HG02870 (cell line): ENCODE results near the gene CHMP4B.

ENCODE experiments used
- ATAC-seq: cut with Tn5 transposase; IDR thresholded peaks from one replicate; pipeline ENCODE4 v1.9.1; 2021; ENCODE audit warnings: mild to moderate bottlenecking, moderate library complexity; ENCODE audit not compliant: unreplicated experiment

Gene CHMP4B

DNA sequence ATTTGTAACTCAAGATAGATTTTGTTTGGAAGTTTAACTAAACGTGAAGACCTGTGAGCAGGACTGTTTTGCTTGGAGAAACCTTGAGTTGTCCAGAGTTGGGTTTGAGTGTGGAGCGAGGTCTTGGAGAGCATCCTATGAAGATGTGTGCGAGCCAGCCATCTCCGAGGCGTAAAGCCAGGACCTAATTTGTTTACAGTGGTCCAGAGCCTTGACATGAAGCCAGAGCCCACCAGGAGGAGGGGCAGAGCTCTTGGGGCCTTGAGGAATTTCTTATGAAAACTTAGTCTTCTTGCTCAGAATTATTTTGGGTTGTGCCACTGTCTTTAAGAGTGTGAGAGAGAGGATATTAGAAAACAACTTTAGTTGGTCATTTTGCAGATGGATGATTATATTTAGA, 6.3 kb downstream of the CHMP4B start:
- no peak for ATAC-seq

DNA sequence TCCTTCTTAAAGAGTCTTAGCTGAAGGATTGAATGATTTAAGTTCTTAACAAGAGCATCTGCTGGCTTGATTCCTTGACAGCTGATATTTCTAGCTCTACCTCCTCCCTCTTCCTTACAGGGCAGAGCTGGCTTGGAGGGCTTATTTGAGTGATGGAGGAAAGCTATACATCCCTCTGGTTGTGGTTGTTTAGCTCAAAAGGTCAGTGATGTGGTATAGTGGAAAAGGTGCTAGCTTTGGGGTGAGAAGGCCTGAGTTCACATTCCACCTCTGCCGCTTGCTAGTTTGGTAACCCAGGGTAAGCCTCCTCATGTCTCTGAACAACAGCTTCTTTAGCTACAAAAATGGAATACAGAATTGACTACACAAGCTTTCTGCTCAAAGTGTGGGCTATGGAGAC, 8.3 kb downstream of the CHMP4B start:
- no peak for ATAC-seq

DNA sequence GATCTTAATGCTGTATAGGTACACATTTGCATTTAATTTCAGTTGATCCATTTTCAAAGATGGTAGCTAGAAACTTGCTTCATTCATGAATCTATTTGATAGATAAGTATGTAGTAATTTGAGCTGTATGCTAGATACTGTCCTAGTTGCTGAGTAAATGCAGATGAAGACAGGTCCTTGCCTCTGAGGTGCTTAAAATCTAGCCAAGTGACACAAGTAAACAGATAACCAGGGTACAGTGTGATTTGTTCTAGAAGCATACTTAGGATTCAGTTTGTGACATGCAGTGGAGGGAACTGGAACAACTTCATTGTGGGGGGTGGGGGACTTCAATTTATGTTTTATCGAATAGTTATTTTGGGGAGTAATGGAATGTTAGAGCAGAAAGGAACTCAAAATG, 9.2 kb downstream of the CHMP4B start:
- no peak for ATAC-seq

DNA sequence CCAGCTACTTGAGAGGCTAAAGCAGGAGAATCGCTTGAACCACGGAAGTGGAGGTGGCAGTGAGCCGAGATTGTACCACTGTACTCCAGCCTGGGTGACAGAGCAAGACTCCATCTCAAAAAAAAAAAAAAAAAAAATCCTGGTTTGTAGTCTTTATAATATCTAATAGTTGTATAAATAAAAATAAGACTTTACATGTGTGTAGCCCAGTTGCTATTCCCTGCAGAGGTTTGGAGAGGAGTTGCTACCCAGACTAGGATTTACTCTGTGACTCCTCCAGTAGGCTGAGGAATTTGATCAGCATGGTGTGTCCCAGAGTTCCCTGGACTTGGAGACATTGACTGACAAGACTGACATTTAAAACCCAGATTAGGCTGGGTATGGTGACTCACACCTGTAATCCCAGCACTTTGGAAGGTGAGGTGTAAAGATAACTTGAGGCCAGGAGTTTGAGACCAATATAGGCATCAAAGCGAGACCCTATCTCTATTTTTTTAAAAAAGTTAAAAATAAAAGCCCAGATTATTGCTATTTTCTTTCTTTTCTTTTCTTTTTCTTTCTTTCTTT, 10.2 kb downstream of the CHMP4B start:
- no peak for ATAC-seq

DNA sequence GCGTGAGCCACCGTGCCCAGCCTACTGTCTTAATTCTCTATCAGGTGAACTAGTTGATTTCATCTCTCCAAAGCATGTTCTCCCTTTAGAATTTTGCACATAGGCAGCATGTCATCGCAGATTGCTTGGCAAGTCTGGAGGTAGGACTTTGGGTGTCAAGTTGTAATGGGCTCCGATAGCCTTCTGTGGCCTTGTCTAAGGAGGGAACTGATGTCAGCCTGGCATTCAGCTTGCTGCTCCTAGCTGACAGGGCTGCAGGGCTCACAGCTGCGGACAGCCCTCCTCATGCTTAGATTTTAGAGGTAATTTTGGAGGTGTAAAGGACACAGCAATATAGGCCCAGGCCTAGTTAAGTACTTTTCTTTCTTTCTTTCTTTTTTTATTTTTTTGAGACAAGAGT, 11.3 kb downstream of the CHMP4B start:
- ATAC-seq = no peak

DNA sequence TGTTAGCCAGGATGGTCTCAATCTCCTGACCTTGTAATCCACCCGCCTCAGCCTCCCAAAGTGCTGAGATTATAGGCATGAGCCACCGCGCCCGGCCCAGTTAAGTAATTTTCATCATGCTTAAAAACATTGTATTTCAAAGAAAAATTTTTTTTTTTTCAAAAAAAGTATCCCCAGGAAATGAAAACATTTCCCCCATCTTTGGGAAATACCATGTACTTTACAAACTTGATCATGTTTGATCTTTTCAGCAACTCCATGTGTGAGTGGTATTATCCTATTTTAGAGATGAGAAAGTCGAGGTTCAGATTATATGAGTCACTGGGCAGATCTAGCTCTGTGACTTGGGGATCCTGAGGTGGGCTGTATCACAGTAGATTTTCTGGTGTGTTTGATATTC, 11.8 kb downstream of the CHMP4B start:
- no peak for ATAC-seq

DNA sequence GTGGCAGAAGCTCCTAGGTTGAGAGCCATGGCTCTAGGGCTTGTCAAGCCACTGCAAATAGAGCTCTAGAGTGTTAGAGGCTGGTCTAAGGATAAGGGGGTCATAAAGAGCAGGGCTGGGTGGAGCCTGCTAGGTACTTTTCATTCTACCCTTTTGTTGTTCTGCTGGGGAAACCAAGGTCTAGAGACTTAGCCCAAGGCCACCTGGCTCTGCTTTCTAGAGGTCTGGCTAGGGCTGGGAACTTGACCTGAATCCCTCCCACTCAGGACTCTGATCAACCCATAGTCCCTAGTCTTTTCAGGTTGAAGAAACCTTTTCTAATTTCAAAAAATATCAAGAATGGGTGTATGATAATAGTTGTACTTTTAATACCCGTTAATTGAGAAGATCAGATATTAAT, 13.7 kb downstream of the CHMP4B start:
- ATAC-seq = no peak

DNA sequence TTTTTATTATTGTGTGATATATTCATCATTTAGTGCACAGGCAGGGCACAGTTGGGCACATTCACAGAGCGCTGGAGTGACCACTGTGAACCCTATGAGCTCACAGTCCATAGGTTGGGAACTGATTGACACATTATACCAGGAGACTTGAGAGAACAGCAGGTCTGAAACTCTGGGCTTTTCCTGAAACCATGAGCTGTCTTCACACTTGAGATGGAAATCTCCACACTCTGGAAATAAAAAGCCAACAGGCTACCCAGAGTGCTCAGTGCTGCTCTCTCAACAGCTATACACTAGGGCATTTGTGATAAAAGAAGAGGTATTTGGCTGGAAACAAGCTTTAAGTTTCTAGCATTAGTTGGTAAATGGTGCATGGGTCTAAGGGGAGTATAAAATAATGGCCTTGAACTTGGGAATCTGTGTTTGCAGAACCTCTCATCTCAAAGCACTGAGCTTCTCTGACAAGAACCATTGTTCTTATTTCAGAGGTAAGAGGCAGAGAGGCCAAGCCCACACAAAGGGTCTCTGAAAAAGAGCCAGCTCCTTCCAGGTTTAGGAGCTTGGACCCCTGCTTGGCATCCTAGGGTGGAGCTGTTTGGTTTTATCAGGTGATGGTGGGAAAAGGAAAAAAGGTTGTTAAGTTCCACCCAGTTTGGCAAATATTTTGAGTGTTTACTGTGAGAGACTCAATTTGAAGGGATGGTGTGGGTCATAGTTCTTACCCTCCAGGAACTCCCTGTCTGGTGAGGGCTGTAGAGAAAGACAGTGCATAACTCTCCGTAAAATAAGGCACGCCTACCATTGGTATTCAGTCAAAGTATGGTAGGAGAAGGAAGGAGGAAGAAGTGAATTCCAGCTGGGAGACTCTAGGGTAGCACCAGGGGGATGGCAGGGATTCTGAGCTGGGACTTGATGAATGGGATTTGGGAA, 14.5 kb downstream of the CHMP4B start:
- no peak for ATAC-seq

DNA sequence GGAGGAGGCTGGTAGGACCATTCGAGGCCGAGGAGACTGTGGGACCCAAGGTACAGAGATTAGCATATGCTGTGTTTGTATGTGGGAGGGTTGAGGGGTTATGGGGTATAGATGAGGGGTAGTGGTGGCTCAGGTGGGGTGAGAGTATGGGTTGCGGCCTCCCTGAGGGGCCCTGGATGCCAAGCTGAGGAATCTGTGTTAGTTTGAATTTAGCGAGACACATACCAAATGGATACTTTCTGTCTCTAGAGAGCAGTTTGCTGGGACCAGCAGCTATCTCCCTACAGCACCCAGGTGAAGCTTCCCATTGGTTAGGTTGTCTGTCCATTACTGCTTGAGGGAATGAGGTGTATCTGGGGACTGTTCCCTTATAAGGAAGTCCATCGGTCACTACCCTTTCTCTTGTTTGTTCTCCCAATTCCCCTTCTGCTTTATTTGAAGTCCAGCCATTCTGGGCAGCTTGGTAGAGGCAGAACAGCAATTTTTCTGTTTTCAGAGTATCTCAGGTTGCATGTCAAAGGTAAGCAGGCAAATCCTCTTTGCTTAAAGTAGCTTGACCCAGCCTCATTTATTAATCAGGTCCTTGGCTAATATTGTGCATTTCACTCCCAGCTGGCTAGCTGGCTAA, 15.2 kb downstream of the CHMP4B start:
- ATAC-seq = no peak

DNA sequence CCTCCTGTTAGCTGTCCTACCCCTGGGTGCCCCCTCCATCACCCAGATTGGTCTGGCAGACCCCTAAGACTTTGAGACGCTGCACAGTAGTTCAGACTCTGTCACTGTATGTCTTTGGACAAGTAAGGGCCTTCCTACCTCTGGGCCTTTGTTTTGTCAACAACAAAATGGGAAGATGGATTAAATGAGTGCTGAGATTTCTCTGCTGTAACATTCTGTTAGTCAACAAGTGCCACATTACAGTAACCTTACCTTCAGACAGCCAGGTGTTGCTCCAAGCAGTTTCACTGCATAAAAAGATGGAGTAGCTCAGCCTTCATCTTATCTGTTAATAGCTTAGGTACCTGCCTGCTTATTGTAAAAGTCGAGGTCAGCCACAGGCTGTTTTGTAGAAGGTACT, 16.0 kb downstream of the CHMP4B start:
- ATAC-seq = no peak

DNA sequence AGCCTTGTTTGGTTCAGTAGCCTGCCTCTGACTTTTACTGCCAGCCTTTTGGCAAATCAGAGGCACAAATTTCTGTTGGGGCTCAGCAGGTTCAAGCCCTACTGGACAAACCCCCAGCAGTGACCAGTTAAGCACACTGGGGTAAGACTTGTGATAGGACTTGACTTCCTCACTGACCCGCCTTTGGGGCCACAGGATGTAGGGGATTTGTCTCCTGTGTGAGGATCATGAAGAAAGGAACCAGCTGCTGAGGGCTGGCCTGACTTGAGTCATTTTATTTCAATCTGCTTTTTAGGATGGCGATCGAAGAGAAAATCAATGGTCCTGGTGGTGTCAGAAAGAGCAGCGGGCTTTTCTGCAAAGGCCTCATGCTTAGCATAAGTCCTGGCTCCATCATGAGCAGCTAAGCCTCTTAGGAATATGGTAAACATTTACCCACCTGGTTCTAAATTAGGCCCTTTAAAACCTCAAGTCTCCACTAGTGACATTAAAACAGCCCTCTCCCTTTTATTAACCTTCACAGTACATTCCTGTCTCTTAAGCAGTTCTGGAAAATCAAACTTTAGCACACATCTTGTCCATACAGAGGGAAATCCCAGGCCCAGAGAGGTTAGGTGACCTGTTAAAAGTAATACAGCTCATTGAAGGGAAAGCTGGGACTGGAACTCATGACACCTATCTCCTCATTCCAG, 16.6 kb downstream of the CHMP4B start:
- no peak for ATAC-seq

DNA sequence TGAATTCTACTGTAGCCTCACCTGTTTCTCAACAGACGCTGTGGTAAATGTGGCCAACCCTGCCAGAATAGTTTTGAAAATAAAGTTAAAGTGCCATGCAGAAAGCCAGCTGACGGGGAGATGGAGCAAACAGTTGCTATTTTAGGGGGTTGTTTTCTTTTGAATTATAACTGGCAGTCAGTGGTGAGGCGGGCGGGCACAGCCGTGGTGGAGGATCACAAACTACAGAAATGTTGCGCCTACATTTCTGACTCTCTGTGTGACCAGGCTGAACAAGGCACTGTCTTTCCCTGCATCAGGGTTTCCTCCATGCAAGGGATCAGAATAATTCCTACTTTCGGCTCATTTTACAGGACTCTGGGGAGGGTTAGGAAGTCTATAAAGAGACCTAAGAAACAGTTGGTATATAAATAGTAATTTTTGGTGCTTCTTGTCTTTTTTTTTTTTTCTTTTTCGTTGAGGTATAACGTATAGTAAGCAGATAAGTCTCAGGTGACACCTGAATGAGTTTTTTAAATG, 17.2 kb downstream of the CHMP4B start:
- no peak for ATAC-seq

DNA sequence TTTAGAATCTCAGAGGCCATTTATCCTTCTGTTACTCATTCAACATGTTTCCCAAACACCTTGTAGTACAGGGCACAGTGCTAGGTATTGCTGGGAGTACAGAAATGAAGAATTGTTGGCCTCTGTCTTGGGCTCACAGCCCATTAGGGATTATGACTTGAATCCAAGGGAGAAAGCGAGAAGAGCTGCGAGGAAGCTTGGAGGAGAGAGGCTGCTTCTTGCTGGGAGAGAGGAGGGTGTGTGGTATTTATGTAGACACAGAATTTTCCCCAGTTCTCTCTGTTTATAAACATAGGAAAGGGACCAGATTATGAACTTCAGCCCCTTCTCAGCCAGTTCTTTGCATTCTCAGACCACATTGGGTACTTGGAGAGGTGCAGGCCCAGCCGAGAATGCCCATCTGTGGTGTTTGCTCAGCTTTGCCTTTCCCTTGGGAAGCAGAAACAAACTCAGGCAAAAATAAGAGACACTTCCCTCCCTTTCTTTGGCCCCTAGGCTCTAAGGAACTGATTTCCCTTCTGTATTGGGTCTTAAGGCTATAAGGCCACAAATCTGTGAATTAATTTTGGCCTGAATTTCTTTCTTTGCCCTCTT, 17.9 kb downstream of the CHMP4B start:
- ATAC-seq = no peak

DNA sequence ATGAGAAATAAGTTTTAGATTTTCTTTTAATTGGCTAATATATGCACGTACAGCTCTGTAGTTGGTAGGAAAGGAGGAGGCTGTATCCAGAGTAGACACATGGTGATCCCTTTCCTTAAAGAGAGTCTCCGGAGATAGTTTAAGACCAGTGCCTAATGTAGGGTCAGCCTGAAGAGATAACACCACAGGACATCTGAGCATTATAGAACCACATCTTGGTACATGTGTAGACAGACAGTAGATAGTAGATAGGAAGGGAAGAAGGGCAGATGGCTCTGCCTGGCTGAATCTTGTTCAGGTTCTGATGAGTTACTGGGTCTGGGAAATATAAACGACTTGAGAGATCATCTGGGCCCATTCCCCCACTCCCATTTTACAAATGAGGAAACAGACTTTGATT, 18.5 kb downstream of the CHMP4B start:
- no peak for ATAC-seq

DNA sequence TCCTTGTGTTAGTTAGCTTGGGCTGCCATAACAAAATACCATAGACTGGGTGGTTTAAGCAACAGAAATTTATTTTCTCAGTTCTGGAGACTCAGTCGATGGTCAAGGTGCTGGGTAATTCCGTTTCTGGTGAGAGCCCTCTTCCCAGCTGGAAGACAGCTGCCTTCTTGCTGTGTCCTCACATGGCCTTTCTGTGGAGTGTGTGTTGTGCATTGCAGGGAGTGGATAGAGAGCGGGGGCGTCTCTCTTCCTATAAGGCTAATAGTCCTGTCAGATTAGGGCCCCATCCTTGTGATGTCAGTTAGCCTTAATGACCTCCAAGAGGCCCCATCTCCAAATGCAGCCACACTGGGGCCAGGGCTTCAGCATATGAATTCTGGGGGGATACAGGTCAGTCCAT, 19.2 kb downstream of the CHMP4B start:
- ATAC-seq = no peak

DNA sequence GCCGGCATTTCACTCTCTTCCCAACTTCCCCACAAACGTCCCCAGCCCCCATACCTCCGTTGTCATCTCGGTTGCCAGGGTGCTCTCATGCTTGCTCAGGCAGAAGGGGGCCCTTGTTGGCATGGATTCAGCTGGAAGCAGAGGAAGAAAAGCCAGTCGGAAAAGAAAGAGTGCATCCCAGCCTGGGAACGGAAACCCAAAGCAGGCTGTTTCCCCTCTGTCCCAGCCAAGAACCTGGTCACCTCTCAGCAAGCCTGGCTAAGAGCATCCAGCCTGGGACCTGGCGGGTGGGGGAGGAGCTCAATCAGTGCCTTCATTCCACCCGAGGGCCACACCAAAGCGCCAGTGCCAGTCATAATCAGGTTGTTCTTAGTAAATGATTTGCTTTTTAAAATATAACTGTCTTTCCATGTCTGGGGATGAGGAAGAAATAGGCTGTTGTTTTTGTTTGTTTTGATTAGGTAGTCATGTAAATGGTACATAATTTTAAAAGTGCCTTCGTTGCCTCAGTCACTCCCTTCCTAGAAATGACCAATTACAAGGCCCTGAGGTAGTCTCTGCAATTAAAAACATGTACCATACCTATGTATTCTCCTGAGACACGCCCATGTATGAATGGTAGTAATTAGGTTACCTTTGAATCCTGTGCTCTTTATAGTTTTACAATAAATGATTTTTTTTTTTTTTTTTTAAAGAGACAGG, 21.1 kb downstream of the CHMP4B start:
- no peak for ATAC-seq

DNA sequence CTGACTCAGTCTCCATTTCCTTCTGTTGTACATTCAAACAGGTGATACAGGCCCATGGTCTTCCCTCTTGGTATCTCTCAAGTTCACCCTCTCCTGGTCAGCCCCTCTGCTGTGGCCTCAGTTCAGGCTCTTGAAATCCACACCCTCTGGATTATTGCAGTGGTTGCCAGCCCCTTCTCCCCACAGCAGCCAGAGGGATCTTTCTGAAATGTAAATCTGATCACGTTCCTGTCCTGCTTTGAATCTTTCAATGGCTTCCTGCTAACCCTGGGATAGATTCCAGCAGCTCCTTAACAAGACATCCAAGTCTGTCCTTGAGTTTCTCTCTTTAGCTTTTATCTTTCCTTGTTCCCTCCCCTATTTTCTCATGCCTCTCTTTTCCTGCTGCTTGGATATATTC, 22.2 kb downstream of the CHMP4B start:
- no peak for ATAC-seq

DNA sequence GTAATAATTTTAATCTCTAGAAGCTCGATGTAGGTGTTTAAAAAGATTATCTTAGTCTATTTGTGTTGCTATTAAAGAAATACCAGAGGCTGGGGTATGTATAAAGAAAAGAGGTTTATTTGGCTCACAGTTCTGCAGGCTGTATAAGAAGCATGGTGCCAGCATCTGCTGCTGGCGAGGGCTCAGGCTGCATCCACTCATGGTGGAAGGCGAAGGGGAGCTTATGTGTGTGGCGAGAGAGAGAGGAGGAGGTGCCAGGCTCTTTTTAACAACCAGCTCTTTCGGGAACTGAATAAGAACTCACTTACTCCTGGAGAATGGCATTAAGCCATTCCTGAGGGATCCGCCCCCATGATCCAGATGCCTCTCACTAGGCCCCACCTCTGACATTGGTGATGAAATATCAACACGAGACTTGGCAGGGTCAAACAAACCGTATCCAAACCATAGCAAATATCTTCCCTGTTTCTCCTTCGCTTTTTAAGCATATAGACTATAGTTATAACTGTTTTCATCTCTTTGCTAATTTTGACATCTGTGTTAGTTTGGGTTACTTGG, 24.5 kb downstream of the CHMP4B start:
- no peak for ATAC-seq

DNA sequence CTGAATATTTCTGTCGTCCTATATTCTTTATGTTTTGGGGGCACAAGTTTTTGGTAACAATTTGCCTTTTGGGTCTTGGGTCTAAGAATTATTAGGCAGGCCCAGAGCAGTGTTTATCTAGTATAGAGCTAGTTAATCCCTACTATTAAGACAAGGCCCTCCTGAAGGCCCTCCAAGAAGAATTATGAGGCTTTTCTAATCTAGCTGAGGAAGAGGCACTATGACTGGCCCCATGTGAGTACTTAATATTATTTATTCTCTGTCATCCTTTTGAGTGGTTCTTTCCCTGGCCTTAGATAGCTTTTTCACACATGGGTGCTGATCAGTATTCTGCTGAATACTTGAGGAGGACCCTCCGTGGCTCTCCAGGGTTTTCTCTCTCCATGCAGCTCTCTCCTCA, 25.1 kb downstream of the CHMP4B start:
- ATAC-seq = no peak
